ENCODE results near the gene SHMT2.

GRCh38 chr12:57215065-57215464, 14.4 kb upstream of the SHMT2 start:
- TF ChIP-seq, protein P1, sequence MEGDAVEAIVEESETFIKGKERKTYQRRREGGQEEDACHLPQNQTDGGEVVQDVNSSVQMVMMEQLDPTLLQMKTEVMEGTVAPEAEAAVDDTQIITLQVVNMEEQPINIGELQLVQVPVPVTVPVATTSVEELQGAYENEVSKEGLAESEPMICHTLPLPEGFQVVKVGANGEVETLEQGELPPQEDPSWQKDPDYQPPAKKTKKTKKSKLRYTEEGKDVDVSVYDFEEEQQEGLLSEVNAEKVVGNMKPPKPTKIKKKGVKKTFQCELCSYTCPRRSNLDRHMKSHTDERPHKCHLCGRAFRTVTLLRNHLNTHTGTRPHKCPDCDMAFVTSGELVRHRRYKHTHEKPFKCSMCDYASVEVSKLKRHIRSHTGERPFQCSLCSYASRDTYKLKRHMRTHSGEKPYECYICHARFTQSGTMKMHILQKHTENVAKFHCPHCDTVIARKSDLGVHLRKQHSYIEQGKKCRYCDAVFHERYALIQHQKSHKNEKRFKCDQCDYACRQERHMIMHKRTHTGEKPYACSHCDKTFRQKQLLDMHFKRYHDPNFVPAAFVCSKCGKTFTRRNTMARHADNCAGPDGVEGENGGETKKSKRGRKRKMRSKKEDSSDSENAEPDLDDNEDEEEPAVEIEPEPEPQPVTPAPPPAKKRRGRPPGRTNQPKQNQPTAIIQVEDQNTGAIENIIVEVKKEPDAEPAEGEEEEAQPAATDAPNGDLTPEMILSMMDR (conservative IDR thresholded peaks at IDR 0.05) = no peak
- no peak for TF ChIP-seq EZH2 (IDR thresholded peaks at IDR 0.05; ENCODE audit: low read depth)

Data from PC-9 (cell line).